H7 (cell line): ENCODE measurements around the gene LEMD1. TPM values are rescaled to one million over a fixed set of nuclear protein-coding genes. Genes with fewer than 3 reads are reported as not detected.
A peak's percentile ranks its signal among the peaks of the same experiment; 100 is the strongest.
"Not testable (repeated sequence)": the region's sequence is repeated elsewhere in the genome, so short reads cannot be mapped to it uniquely, and the experiment has no call there.

Experiments used
- DNase-seq: peaks from one replicate; pipeline ENCODE4 v3.0.0; 2012
- H3K27me3 ChIP-seq: 2 replicates; pipeline ENCODE4 v1.6.0; 2011; ENCODE audit warnings: mild to moderate bottlenecking, low read length; ENCODE audit not compliant: control insufficient read depth, insufficient read depth
- H3K36me3 ChIP-seq: replicated peaks from 2 replicates; pipeline ENCODE4 v1.5.1; 2011; ENCODE audit warnings: low read length; ENCODE audit not compliant: control insufficient read depth, insufficient read depth
- H3K4me3 ChIP-seq: 2 replicates; pipeline ENCODE4 v1.5.1; 2011; ENCODE audit warnings: low read depth, mild to moderate bottlenecking, control low read depth, low read length, moderate library complexity; ENCODE audit not compliant: insufficient read depth
- total RNA-seq: library from RNA; depleted of rRNA; stranded (reverse); fragments of >200 nt; shearing (Covaris generic); gene quantifications from 2 replicates; pipeline ENCODE4 v1.2.3, GENCODE V29; 2014

The LEMD1 gene
- total RNA-seq, 1 experiment from 2014 or later, result 19.4 TPM

DNA sequence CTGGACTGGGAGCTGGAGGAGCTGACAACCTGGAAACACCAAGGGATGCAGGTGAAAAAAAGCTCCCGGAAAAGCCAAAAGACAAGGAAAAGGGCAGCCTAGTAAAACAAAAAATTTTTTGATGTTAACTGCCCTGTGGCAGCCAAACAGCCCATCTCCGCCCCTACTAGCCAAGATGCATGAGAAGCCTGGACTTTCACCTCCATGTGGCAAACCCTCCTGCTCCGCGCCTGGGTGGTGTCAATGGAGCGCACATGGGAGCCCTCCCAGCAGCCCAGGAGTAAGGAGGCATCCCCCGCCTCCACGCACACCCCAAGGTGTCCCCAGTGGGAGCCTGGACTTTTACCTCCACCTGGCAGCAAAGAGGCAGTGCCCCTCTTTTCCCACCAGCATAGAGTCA is 30.5 kb downstream of the LEMD1 start:
- H3K4me3 ChIP-seq, result no peak overlapping the region
- no peak for DNase-seq
- H3K27me3 ChIP-seq, result no peaks in the 10 kb centered on the region
- H3K36me3 ChIP-seq, result no peaks in the 10 kb centered on the region

DNA sequence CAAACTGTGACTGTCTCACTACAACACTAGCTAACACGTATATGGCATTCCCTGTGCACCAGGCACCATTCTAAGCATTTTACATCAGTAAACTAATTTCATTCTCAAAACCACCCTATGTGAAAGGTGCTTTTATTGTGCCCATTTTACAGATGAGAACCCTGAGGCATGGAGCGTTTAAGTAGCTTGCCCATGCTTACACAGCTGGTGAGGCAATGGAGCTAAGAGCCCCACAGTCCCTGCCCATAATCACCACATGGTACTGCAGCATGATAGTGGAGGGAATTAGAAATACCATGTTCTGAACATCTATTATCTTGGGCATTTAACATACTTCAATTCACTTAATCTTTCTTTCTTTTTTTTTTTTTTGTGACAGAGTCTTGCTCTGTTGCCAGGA is 34.0 kb downstream of the LEMD1 start:
- H3K27me3 ChIP-seq, result no peaks in the 10 kb centered on the region
- H3K36me3 ChIP-seq, result no peaks in the 10 kb centered on the region
- no peak overlapping the region for H3K4me3 ChIP-seq
- no peak for DNase-seq

DNA sequence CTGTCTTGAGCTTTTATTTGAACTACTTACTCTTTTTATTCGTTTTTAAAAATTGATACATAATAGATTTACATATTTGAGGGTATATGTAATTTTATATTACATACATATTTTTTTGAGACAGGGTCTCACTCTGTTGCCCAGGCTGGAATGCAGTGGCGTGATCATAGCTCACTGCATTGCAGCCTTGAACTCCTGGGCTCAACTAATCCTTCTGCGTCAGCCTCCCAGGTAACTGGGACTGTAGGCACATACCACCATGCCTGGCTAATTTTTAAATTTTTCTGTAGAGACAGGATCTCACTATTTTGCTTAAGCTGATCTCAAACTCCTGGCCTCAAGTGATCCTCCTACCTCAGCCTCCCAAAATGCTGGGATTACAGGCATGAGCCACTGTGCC is 38.9 kb downstream of the LEMD1 start:
- not testable (repeated sequence) for H3K36me3 ChIP-seq, H3K27me3 ChIP-seq, DNase-seq, H3K4me3 ChIP-seq

DNA sequence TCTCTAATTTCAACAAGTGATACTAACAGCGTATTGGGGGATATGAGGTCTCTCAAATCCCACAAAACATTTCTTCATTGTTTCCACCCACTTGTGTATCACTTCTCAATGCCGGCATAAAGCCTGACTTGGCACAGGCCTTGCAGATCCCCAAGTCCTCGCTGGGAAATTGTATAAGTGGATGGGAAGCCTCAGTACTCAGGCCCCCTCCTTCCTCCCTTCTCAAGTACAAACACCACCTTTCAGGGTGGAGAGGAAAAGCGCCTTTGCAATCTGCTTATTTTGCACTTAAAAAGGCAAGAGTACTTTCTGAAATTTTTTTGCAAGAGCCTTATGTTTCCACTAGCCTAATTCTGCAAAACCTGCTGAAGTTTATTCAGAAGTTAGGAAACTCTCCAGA is 39.3 kb downstream of the LEMD1 start:
- no peak for DNase-seq
- Histone ChIP-seq H3K36me3 (no peaks in the 10 kb centered on the region), H3K4me3 (no peak overlapping the region), H3K27me3 (no peaks in the 10 kb centered on the region)

DNA sequence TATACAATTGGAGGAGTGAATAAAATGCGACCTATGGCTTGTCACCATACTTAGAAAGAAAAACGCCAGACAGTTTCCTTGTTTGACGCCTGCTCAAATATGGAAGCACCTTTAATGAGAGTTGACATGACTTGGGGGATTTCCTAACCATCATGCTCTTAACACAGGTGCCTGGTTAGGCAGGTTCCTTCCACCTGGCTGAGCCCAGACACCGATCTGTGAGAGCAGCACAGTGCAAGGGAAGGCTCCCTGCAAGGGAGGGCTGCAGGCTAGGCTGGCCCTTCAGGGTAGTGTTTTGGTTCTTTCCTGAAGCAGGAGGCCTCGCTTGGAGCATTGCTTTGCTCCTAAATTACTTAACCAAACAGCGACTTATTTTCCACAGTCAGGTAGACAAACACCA is 40.6 kb downstream of the LEMD1 start:
- Histone ChIP-seq H3K27me3 (no peaks in the 10 kb centered on the region), H3K4me3 (no peak overlapping the region), H3K36me3 (no peaks in the 10 kb centered on the region)
- DNase-seq, result no peak

DNA sequence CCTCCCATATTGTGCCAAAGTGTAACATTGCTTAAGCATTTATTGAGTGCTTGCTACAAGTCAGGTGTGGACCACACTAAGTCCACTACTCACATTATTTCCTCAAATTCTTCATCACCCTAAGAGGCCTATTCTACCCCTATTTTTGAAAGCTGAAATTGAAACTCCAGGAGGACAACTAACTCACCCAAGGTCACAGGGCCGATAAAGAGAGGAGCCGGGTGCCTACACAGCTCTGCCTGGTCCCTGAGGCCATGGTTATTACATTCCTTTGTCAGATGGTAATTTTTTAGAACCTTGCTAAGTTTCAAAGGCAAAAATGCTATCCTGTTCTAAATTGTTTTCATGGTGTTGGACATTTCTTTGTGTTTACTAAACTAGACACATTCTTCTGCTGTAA is 41.0 kb downstream of the LEMD1 start:
- Histone ChIP-seq H3K4me3 (no peak overlapping the region), H3K36me3 (no peaks in the 10 kb centered on the region), H3K27me3 (no peaks in the 10 kb centered on the region)
- DNase-seq, result no peak

DNA sequence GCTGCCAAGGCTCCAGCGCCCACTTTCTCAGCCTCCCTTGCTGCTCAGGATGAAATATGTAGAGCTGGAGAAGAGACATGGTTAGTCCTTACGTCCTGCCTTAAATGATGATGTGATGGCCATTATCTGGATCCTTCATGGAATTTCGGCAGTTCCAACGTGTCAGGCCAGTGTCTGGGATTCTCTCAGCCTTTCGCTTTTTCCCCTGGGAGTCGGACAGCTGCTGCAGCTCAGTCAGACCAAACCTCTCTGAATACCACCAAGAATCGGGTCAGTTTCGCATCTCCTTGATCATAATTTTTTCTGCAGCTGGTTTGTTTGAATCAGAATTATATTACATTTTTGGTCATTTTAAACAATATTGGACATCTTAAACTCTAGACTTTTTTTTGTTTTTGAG is 42.8 kb downstream of the LEMD1 start:
- DNase-seq, result no peak
- no peaks in the 10 kb centered on the region for H3K27me3 ChIP-seq
- H3K4me3 ChIP-seq, result no peak overlapping the region
- H3K36me3 ChIP-seq, result no peaks in the 10 kb centered on the region

DNA sequence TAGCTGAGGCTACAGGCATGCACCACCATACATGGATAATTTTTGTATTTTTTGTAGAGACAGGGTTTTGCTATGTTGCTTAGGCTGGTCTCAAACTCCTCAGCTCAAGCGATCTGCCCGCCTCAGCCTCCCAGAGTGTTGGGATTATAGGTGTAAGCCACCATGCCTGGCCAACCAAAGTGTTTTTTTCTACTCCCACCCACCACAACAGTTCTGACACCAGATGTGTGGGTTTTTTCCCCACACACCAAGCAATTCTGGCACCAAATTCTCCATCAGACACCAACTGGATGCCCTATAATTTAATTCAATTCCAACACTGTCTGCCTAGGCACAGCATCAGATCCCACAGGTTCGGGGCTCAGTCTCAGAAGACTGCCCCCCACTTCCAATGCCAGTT is 44.5 kb downstream of the LEMD1 start:
- H3K27me3 ChIP-seq, result no peaks in the 10 kb centered on the region
- H3K4me3 ChIP-seq, result no peak overlapping the region
- no peak for DNase-seq
- no peaks in the 10 kb centered on the region for H3K36me3 ChIP-seq

DNA sequence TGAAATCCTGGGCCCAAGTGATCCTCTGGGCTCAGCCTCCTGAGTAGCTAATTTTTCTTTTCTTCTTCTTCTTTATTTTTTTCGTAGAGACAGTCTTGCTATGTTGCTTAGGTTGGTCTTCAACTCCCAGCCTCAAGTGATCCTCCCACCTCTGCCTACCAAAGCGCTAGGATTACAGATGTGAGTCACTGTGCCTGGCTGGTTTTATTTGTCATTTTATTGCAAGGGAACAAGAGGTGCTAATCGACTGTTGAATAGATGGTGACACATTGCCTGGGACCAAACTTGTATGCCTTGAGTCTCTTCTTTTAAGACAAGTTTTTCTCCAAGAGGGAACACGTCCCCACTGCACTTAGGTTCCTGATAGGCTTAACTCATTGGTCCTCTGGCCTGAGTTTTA is 45.1 kb downstream of the LEMD1 start:
- no peak for DNase-seq
- Histone ChIP-seq H3K36me3 (no peaks in the 10 kb centered on the region), H3K4me3 (no peak overlapping the region), H3K27me3 (no peaks in the 10 kb centered on the region)

DNA sequence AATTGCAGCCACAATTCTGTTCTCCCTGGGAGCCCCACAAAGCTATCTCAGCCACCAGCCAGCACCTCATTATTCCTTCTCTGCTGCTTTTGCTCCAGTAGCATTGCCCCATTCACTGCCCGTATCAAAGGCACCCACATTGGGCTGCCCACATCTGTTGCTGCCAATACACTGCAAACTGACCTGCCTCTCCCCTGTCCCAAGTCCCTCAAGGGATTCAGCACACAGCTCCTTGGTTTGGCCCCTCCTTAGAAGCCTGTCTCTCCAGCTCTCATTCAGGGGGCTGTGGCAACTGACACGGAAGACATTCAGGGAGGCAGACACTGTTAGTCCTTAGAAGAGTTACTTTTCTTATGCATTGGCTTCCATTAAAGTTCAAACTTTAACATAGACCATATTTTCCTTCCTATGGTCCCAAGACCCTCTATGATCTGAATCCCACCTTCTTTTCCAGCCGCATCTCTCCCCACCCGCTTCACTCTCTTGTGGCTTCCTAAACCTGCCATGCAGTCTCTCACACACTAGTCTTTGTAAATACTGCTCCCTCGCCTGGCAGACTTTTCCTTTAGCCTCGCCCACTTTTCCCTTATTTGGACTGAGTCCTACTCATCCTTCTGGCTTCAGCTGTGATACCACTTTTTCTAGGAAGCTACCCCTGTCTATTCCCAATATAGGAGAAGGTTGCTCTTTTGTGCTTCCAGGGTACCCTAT is 45.9 kb downstream of the LEMD1 start:
- H3K27me3 ChIP-seq, result no peaks in the 10 kb centered on the region
- no peaks in the 10 kb centered on the region for H3K36me3 ChIP-seq
- H3K4me3 ChIP-seq, result no peak overlapping the region
- DNase-seq, result peak; percentile 64

DNA sequence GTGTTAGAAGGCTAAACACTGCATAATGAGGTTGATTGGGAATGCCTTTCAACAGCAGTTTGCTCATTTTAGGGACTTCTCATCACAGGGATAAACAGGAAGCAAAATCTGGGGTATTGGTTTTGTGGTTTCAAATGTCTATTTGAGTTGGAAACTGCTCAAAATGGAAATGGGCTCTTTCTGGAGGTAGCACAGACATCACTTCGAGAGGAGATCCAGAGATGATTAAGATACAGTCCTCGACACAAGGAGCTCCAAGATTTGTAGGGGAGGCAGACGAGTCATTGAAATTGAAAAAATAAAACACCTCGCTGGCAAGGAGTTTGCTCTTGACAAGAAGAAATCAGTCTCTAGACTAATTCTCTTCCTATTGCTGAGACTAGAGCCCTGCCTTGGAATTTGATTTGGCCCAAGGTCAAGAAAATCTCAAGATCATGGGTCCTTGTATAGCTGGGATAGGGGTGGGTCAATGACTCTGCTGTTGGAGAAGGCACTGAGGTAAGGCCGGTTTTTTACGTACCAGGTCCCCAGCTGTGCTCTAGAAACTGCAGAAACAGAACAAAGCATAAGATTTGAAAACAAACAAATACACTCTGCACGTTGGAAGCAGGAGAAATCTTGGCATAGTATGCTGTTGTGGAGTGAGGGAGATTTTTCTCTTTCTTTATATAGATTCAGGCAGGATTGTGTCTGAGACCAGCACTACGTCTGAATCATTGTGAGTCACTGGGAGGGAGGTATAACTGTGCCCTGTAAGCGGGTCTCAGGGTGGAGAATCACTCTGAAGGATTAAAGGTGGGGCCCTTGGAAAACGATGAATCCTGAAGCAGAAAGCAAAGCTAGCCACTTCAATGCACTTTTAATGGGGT is 47.4 kb downstream of the LEMD1 start:
- Histone ChIP-seq H3K36me3 (no peaks in the 10 kb centered on the region), H3K27me3 (no peaks in the 10 kb centered on the region), H3K4me3 (no peak overlapping the region)
- DNase-seq, result no peak

DNA sequence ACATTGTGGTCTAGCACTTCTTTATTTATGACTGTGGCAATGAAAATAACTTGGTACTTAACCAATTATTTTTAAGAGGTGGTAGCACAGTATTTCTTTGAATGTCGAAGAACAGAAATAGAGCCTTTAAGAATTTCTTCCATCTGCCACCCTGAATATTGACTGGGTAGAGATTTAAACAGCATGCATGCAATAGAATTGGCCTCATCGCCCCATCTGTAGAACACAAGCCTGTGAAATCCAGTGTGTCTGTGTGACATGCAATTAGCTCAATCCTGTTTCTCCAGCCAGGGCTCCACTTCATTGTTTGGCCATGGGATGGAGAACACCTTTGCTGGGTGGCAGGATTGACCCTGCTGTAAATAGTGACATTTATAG is 48.1 kb downstream of the LEMD1 start:
- no peak overlapping the region for H3K4me3 ChIP-seq
- DNase-seq, result no peak
- no peaks in the 10 kb centered on the region for H3K27me3 ChIP-seq
- H3K36me3 ChIP-seq, result no peaks in the 10 kb centered on the region

DNA sequence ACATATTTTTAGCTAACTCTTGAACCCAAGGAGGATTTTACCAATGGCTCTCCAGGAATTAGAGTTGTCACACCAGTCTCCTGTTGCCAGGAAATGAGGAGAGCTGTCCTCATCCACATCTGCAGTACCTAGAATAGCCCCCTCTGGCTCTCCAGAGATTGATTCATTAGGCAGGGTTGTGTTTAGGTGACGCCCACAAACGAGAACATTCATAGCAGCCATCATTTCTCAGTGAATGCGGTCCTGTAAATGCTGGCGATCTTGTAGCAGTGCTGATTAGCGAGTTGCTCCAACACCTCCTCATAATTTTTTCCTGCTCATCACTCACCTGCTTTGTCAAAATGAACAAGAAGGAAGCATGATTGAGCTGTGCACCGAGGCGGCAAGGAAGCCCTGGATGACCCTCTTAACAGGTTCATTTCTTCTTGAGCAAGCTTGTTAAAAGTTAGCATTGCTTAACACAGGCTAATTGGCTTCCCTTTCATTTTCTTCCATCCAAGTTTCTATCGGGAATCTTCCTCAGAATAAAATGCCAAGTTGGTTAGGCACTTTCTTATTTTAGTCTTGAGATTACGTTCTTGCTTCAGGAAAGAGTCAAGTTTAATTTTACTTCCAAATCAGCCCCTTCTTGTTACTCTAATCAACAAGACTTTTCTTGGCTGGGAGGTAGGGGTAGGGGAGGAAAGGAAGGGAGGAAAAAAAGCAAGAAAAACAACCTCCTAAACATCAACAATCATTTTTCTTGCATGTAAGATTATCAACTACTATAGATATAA is 48.6 kb downstream of the LEMD1 start:
- H3K4me3 ChIP-seq, result no peak overlapping the region
- no peak for DNase-seq
- H3K27me3 ChIP-seq, result no peaks in the 10 kb centered on the region
- no peaks in the 10 kb centered on the region for H3K36me3 ChIP-seq

DNA sequence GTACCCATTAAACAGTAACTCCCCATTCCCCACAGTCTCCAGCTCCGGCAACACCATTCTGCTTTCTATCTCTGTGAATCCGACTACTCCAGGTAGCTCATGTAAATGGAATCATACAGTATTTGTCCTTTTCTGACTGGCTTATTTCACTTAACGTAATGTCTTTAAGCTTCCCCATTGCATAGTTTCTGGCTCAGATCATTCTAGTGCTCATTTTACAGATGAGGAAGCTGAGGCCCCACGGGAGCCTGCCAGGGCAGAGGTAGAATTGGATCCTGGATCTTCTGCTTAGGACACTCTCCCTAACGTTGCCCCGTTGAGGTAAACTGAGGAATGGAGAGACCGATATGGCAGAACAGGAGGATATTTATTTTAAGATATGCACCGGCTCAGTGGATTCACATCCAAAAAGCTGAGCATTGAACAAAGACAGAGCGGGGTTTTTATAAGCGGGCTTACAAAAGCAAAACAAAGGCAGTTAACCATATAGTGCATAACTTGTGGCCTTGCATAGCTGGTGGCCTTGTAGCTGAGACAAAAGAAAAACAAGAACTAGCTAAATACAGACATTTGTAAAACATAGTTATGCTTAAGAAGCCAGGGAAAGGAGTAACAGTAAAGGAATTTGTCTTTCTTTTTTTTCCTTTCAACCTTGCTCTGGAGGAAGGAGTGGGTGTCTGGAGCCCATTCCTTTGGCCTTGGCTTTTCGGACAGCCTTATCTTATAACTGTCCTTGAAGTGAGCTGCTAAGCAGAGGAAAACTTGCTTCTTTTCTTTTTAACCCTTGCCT is 49.8 kb downstream of the LEMD1 start:
- no peak for DNase-seq
- no peaks in the 10 kb centered on the region for H3K27me3 ChIP-seq
- H3K36me3 ChIP-seq, result no peaks in the 10 kb centered on the region
- no peak overlapping the region for H3K4me3 ChIP-seq
